GM13977 (cell line): ENCODE measurements around the gene ELAPOR2.

Source experiments
- DNase-seq: peaks from one replicate; pipeline ENCODE4 v3.0.0; 2012; ENCODE audit warnings: low spot score
- in situ Hi-C: fragments of 300-500 bp; cut with MboI; formaldehyde crosslinking; loops from one replicate; pipeline ENCODE4 v1.12.0; 2022; ENCODE audit warnings: low sequenced_read_pairs, low pct_unique_long_range_greater_than_20kb, mixed read lengths, inconsistent platforms; ENCODE audit not compliant: unreplicated experiment
- TF ChIP-seq, protein P1 (sequence below): IDR thresholded peaks from 2 replicates; pipeline ENCODE4 v1.5.1; 2012; ENCODE audit warnings: mild to moderate bottlenecking, control low read depth; ENCODE audit not compliant: insufficient read depth; ENCODE audit errors: extremely low read depth, missing control alignments

Gene ELAPOR2

DNA sequence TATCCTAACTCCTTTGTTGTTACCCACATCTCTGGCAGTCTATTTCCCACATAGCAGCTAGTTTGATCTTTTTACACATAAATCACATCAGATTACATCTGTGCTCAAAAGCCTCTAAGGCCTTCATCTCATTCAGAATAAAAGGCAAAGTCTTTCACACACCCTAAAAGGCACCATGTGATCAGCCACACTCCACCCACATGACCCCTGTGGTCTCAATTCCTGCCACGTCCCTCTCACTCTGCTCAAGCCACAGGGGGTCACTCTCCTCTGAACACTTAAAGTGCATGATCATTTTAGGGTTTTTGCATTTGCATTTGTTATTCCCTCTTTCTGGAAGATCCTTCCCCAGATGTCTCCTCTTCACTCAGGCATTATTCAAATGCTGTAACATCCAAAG lies 30.8 kb downstream of the ELAPOR2 start:
- DNase-seq: no peak
- in situ Hi-C loops: no loop called here
- TF ChIP-seq, protein P1, sequence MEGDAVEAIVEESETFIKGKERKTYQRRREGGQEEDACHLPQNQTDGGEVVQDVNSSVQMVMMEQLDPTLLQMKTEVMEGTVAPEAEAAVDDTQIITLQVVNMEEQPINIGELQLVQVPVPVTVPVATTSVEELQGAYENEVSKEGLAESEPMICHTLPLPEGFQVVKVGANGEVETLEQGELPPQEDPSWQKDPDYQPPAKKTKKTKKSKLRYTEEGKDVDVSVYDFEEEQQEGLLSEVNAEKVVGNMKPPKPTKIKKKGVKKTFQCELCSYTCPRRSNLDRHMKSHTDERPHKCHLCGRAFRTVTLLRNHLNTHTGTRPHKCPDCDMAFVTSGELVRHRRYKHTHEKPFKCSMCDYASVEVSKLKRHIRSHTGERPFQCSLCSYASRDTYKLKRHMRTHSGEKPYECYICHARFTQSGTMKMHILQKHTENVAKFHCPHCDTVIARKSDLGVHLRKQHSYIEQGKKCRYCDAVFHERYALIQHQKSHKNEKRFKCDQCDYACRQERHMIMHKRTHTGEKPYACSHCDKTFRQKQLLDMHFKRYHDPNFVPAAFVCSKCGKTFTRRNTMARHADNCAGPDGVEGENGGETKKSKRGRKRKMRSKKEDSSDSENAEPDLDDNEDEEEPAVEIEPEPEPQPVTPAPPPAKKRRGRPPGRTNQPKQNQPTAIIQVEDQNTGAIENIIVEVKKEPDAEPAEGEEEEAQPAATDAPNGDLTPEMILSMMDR: no peak

DNA sequence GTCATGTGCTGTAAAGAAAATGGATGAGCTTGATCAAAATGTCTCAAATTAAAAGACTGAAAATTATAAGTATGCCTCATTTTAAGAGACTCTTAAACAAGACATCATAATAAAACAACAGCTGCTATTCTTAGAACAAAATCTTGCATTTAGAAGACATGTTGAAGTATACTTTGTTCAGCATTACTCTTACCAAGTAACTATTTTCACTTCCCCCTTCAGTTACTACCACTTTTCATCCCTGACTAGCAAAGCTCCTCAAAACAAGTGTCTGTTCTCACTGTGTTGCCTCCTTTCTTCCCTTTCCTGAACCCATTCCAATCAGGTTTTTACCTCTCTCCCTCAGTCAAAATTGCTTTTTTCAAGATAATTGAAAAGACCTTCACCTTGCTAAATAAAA lies 31.6 kb downstream of the ELAPOR2 start:
- in situ Hi-C loops: no loop called here

DNA sequence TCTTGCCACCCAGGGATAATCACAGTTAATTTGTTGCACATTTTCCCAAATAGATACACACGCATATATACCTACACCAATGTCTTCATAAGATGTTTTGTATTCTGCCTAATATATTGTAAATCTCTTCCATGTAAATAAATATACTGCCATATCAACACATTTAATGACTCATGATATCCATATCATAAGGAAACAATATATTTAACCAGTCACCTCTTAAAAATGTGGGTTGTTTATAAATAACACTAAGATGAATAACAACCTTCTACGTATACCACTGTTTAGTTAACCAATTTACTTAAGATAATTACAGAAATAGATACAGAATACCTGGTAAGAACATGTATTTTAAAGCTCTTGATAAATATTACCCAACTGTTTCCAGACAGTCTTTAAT lies 38.2 kb downstream of the ELAPOR2 start:
- DNase-seq: no peak
- TF ChIP-seq, protein P1: no peak
- in situ Hi-C loops: no loop called here

More for the DNA sequence above, 31.6 kb downstream of the ELAPOR2 start:
- TF ChIP-seq, protein P1: no peak
- DNase-seq: peak; percentile 28

DNA sequence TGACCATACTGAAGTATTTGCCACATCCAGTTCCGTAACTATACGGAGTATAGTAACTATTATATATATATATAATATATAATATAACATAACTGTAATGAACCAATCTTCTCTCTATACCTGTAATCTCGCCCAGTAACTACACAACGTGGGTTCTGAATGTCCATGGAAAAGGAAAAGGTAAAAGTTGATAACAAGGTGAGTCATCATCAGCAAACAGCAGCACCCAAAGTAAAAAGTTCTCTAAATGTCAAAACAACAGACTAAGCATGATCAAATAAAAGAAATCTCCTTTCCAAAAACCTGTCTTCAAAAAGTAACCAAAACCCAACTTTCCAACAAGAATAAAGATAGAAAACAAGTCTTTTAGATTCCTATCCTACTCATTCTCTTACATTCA lies 42.8 kb downstream of the ELAPOR2 start:
- TF ChIP-seq, protein P1: no peak
- no peak for DNase-seq
- in situ Hi-C loops: no loop called here

DNA sequence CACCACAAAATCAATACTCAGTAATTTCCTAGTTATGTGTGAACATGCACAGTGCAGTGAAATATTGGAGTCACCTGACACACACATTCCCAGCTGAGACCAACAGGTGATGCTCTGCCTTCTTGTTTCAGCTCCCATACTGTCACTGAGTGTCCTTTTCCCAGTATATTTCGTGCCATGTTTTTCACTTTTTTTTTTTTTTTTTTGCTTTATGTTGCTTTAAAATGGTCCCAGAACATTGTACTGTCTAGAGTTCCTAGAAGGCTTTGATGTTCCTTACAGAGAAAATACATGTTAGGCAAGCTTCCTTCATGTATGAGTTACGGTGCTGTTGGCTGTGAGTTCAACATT lies 45.6 kb downstream of the ELAPOR2 start:
- TF ChIP-seq, protein P1: no peak
- no peak for DNase-seq
- in situ Hi-C loops: no loop called here

DNA sequence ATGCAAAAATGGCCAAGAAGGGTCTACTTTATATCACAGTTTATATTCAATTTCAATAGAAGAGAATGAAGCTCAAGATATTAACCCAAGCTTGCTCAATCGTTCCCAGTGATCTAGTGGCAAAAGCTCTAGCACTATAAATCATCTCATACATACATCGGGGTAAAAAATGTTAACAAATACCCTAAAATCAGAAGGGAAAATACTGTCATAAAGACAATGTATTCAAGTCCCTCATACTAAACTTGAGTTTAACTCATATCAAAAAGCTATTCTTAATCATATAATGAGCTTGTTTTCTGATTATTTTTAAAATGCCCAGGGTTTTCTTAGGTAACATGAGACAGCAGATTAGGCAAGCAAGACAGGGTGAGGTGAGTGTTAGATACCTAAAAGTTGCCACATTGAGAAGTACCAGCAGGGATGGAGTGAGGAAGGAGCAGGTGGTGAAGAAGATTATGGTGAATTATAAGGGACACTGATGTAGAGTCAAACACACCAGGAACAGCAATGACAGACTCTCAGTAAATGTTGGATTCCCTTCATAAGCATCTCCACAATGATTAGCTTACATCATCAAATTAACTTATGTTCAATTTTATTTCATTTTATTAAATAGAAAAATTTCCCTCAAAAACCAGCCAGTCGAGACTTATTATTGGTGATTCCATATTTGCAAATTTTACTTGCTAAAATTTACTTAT lies 46.2 kb downstream of the ELAPOR2 start:
- in situ Hi-C loops: no loop called here
- TF ChIP-seq, protein P1: no peak
- DNase-seq: no peak
